ENCODE measurements around the gene HYAL3. TPM values are rescaled to one million over a fixed set of nuclear protein-coding genes. Genes with fewer than 3 reads are reported as not detected.

Gene HYAL3
- total and polyA plus RNA-seq, 2 of the 13 experiments (the other 11 are each of a cell fraction or from before 2014, with no cell fraction given) = 5.5 to 10.4 TPM

DNA sequence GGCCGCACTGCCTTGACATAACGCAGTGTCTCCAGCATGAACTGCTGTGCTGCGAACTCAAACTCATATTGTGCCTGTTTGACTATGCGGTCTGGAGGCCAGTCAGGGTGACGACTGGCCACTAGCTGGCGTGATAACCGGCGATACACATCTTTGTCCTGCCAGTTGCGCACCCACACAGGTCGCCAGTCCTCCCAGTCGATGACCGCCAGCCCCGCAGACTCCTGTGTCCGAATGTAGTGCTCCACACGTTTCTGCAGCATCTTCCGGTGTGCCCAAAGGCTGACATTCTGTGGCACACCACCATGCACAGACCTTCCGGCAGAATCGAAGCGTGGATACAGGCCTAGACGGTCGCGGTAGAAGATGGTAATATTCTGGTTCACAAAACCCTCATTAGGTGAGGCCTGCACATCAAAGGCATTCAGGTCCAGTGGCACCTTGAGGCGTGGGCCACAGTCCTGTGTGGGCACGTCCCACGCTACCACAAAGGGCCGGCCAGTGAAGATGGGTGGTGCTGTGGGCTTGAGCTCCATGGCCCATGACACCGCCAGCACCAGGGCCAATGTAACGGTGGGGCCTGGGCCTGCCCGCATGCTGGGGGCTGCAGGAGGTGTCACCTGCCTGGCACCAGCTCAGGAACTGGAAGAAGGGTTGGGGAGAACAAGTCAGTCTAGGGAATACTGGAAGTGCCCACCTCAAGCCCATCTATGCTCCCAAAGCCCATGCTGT is 20.9 kb upstream of the HYAL3 start (continued):
- TF ChIP-seq, protein P1, sequence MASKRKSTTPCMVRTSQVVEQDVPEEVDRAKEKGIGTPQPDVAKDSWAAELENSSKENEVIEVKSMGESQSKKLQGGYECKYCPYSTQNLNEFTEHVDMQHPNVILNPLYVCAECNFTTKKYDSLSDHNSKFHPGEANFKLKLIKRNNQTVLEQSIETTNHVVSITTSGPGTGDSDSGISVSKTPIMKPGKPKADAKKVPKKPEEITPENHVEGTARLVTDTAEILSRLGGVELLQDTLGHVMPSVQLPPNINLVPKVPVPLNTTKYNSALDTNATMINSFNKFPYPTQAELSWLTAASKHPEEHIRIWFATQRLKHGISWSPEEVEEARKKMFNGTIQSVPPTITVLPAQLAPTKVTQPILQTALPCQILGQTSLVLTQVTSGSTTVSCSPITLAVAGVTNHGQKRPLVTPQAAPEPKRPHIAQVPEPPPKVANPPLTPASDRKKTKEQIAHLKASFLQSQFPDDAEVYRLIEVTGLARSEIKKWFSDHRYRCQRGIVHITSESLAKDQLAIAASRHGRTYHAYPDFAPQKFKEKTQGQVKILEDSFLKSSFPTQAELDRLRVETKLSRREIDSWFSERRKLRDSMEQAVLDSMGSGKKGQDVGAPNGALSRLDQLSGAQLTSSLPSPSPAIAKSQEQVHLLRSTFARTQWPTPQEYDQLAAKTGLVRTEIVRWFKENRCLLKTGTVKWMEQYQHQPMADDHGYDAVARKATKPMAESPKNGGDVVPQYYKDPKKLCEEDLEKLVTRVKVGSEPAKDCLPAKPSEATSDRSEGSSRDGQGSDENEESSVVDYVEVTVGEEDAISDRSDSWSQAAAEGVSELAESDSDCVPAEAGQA (IDR thresholded peaks at IDR 0.05; ENCODE audit: low read depth) = no peak
- TF ChIP-seq, protein P1 (CRISPR knock-in tag; IDR thresholded peaks at IDR 0.05; ENCODE audit: borderline replicate concordance) = no peak
- TF ChIP-seq, protein P2, sequence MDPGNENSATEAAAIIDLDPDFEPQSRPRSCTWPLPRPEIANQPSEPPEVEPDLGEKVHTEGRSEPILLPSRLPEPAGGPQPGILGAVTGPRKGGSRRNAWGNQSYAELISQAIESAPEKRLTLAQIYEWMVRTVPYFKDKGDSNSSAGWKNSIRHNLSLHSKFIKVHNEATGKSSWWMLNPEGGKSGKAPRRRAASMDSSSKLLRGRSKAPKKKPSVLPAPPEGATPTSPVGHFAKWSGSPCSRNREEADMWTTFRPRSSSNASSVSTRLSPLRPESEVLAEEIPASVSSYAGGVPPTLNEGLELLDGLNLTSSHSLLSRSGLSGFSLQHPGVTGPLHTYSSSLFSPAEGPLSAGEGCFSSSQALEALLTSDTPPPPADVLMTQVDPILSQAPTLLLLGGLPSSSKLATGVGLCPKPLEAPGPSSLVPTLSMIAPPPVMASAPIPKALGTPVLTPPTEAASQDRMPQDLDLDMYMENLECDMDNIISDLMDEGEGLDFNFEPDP (CRISPR knock-in tag; conservative IDR thresholded peaks at IDR 0.05) = 0 out of 2 replicates have a peak, but pooled peaks have one; percentile 62
- TF ChIP-seq ZNF883 (CRISPR knock-in tag; IDR thresholded peaks at IDR 0.05; ENCODE audit: not compliant biosample characterization) (peak; percentile 62), DNMT1 (CRISPR knock-in tag; IDR thresholded peaks at IDR 0.05) (peak; percentile 40; the same call in 1 of the 2 replicates), GABPB1 (CRISPR knock-in tag; IDR thresholded peaks at IDR 0.05) (no peak), ZBTB38 (CRISPR knock-in tag; IDR thresholded peaks at IDR 0.05) (peak; percentile 97), SMAD1 (CRISPR knock-in tag; IDR thresholded peaks at IDR 0.05; ENCODE audit: borderline replicate concordance, low read depth) (no peak), JUND (CRISPR knock-in tag; IDR thresholded peaks at IDR 0.05) (no peak), ZNF556 (CRISPR knock-in tag; IDR thresholded peaks at IDR 0.05; ENCODE audit: borderline replicate concordance) (no peak), MAF1 (CRISPR knock-in tag; IDR thresholded peaks at IDR 0.05; ENCODE audit: borderline replicate concordance) (no peak), NR2F1 (CRISPR knock-in tag; IDR thresholded peaks at IDR 0.05) (no peak), HDAC2 (CRISPR knock-in tag; IDR thresholded peaks at IDR 0.05) (no peak), ZNF768 (CRISPR knock-in tag; IDR thresholded peaks at IDR 0.05) (0 out of 2 replicates have a peak, but pooled peaks have one; percentile 25), AHR (CRISPR knock-in tag; IDR thresholded peaks at IDR 0.05) (no peak), RAD51 (IDR thresholded peaks at IDR 0.05; ENCODE audit: borderline replicate concordance) (no peak), ZNF20 (CRISPR knock-in tag; IDR thresholded peaks at IDR 0.05) (no peak)
- TF ChIP-seq, protein P3, sequence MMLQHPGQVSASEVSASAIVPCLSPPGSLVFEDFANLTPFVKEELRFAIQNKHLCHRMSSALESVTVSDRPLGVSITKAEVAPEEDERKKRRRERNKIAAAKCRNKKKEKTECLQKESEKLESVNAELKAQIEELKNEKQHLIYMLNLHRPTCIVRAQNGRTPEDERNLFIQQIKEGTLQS (CRISPR knock-in tag; IDR thresholded peaks at IDR 0.05) = no peak
- TF ChIP-seq, protein P4, sequence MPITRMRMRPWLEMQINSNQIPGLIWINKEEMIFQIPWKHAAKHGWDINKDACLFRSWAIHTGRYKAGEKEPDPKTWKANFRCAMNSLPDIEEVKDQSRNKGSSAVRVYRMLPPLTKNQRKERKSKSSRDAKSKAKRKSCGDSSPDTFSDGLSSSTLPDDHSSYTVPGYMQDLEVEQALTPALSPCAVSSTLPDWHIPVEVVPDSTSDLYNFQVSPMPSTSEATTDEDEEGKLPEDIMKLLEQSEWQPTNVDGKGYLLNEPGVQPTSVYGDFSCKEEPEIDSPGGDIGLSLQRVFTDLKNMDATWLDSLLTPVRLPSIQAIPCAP (CRISPR knock-in tag; IDR thresholded peaks at IDR 0.05; ENCODE audit: low read depth) = no peak
- TF ChIP-seq, protein P5, sequence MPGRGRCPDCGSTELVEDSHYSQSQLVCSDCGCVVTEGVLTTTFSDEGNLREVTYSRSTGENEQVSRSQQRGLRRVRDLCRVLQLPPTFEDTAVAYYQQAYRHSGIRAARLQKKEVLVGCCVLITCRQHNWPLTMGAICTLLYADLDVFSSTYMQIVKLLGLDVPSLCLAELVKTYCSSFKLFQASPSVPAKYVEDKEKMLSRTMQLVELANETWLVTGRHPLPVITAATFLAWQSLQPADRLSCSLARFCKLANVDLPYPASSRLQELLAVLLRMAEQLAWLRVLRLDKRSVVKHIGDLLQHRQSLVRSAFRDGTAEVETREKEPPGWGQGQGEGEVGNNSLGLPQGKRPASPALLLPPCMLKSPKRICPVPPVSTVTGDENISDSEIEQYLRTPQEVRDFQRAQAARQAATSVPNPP (CRISPR knock-in tag; IDR thresholded peaks at IDR 0.05) = no peak
